Type B pancreatic cell (in vitro differentiated cells): ENCODE measurements around the gene RPSA. TPM values are rescaled to one million over a fixed set of nuclear protein-coding genes. Genes with fewer than 3 reads are reported as not detected.
A peak's percentile ranks its signal among the peaks of the same experiment; 100 is the strongest.

Experiments used
- DNase-seq: peaks from one replicate; pipeline ENCODE4 v3.0.0; 2021; ENCODE audit warnings: mixed read lengths; ENCODE audit not compliant: unreplicated experiment; ENCODE audit errors: extremely low spot score
- H3K27ac Mint-ChIP-seq: 2 replicates; pipeline ENCODE4 v1.8.0; 2021; ENCODE audit warnings: mild to moderate bottlenecking, mixed read lengths
- H3K27me3 Mint-ChIP-seq: 2 replicates; pipeline ENCODE4 v1.8.0; 2021; ENCODE audit warnings: mixed read lengths
- H3K36me3 Mint-ChIP-seq: 2 replicates; pipeline ENCODE4 v1.8.0; 2021; ENCODE audit warnings: mixed read lengths
- H3K4me1 Mint-ChIP-seq: one replicate; pipeline ENCODE4 v1.8.0; 2021; ENCODE audit warnings: mixed read lengths; ENCODE audit not compliant: unreplicated experiment
- H3K4me3 Mint-ChIP-seq: 2 replicates; pipeline ENCODE4 v1.8.0; 2021; ENCODE audit warnings: mild to moderate bottlenecking, mixed read lengths
- H3K9me3 Mint-ChIP-seq: 2 replicates; pipeline ENCODE4 v1.8.0; 2021; ENCODE audit warnings: mixed read lengths
- total RNA-seq: library from RNA; stranded (reverse); gene quantifications from 2 replicates; pipeline ENCODE4 v1.2.1, GENCODE V29; 2021; ENCODE audit warnings: low replicate concordance
- TF ChIP-seq, protein P1 (sequence below): fragments of 200-600 bp; sonication (generic); conservative IDR thresholded peaks from 2 replicates; pipeline ENCODE4 v1.5.0; 2021; ENCODE audit warnings: antibody characterized with exemption, mild to moderate bottlenecking

RPSA gene
- total RNA-seq, 1 donor from 2014 or later, result 1,454 TPM

DNA sequence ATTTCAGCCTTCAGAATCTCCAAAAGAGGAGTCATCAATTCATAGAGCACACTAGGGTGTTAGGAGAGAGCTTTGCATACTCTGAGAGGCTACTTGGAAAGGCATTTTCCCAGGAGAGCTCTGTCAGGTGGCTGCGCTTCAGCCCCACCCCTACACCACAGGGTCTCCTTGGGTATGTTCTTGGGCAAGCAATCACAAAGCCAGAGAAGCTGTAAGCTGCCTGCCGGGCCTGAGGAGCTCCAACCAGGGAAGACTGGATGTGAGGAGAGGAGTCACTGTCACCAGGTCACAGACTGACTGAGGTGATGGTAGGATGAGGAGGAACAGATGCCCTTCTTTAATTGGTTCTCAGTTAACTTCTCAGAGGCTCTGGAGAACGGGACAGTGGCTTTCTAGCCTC lies 9.8 kb upstream of the RPSA start:
- DNase-seq, result no peak
- Mint-ChIP-seq H3K36me3 (peaks cover 28% of the 10 kb centered on the region), H3K27ac (no peak overlapping the region), H3K4me1 (no peaks in the 10 kb centered on the region), H3K4me3 (no peak overlapping the region), H3K27me3 (no peaks in the 10 kb centered on the region), H3K9me3 (no peaks in the 10 kb centered on the region)
- TF ChIP-seq, protein P1, sequence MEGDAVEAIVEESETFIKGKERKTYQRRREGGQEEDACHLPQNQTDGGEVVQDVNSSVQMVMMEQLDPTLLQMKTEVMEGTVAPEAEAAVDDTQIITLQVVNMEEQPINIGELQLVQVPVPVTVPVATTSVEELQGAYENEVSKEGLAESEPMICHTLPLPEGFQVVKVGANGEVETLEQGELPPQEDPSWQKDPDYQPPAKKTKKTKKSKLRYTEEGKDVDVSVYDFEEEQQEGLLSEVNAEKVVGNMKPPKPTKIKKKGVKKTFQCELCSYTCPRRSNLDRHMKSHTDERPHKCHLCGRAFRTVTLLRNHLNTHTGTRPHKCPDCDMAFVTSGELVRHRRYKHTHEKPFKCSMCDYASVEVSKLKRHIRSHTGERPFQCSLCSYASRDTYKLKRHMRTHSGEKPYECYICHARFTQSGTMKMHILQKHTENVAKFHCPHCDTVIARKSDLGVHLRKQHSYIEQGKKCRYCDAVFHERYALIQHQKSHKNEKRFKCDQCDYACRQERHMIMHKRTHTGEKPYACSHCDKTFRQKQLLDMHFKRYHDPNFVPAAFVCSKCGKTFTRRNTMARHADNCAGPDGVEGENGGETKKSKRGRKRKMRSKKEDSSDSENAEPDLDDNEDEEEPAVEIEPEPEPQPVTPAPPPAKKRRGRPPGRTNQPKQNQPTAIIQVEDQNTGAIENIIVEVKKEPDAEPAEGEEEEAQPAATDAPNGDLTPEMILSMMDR, result no peak

DNA sequence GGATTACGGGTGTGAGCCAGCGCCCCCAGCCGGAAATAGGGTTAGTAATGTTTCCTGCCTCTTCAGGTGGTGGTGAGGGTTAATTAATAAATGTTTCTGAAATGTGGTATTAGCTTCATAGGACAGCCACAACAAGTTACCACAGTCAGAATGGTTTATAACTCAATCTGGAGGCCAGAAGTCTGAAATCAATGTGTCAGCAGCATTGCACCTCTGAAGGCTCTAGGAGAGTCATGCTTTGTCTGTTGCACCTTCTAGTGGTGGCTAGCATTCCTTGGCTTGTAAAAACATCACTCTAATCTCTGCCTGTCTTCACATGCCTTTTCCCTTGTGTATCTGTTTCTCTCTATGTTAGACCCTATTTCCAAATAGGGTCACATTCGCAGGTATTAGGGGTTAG lies 7.8 kb upstream of the RPSA start:
- no peak overlapping the region for H3K4me3 Mint-ChIP-seq
- H3K27me3 Mint-ChIP-seq, result no peaks in the 10 kb centered on the region
- H3K27ac Mint-ChIP-seq, result no peak overlapping the region
- no peaks in the 10 kb centered on the region for H3K9me3 Mint-ChIP-seq
- TF ChIP-seq, protein P1, result no peak
- no peak for DNase-seq
- peaks cover 25% of the 10 kb centered on the region for H3K36me3 Mint-ChIP-seq
- no peaks in the 10 kb centered on the region for H3K4me1 Mint-ChIP-seq

DNA sequence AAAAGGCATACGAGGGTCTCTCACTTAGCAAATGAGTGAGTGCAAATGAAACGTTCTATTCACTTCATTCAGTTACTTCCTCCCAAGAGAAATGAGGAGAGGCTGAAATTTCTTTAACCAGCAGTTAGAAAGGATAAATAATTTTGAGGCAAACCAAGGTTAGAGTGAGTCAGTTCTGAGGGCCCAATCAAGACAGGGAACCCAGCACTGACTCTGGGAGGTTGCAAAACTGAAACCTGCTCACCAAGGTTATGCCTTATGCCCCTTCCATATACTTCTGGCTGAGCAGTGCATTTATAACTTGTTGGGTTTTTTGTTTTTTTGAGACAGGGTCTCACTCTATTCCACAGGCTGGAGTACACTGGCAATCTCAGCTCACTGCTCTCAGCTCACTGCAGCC lies 4.5 kb upstream of the RPSA start:
- Mint-ChIP-seq H3K4me3 (no peak overlapping the region), H3K9me3 (no peaks in the 10 kb centered on the region), H3K36me3 (peaks cover 7% of the 10 kb centered on the region), H3K4me1 (peaks cover 8% of the 10 kb centered on the region), H3K27ac (no peak overlapping the region), H3K27me3 (no peaks in the 10 kb centered on the region)
- DNase-seq, result no peak
- TF ChIP-seq, protein P1, result no peak

DNA sequence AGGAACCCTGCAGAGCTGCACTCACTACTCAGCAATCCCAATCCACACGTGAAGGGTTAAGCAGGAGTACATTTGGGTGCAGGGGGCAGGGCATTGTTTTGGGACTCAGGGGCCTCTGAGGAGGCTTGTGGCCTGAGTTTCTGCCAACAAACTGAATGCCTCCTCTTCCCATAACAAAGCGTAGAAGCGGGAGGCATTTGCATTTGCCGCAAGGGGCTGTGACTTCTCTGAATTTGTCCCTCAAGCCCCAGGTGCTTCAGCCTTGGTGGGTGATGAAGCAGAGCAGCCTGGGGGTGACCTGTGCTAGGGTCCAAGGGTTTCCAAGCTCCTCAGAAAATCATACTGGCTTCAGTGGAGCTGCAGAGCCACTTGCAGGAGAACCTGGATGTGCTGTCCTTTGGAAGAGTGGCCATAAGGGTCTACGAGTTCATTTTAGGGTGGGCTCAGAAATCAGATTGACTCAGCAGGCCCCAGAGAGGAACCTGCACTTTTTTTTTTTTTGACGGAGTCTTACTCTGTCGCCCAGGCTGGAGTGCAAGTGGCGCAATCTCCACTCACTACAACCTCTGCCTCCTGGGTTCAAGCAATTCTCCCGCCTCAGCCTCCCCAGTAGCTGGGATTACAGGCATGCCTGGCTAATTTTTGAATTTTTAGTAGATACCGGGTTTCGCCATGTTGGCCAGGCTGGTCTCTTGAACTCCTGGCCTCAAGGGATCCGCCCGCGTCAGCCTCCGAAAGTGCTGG lies 1.4 kb upstream of the RPSA start:
- Mint-ChIP-seq H3K4me1 (peaks cover 18% of the 10 kb centered on the region), H3K27ac (peak overlapping the region; percentile 51), H3K36me3 (peaks cover 17% of the 10 kb centered on the region), H3K27me3 (no peaks in the 10 kb centered on the region), H3K9me3 (no peaks in the 10 kb centered on the region), H3K4me3 (peak overlapping the region; percentile 95)
- TF ChIP-seq, protein P1, result no peak
- no peak for DNase-seq

DNA sequence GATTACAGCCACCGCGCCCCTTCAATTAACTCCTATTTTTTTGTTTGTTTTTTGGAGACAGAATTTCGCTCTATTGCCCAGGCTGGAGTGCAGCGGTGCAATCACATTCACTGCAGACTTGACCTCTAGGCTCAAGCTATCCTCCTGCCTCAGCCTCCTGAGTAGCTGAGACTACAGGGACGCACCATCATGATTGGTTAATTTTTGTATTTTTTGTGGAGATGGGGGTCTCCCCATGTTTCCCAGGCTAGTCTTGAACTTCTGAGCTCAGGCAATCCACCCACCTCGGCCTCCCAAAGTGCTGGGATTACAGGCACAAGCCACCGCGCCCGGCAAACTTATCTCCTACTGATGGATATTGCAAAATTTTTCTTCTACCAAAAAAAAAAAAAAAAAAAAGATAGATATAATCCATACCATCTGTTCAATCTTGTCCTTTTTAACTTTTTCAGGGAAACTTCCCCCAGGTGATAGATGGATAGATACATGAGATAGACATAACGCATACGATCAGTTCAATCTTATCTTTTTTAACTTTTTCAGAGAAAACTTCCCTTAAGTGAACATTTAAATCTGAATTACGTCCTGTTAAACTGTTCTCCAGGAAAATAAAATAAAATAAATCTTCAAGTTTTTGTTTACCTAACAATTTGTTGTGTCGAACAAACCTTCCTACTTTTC lies 693 bp upstream of the RPSA start:
- Mint-ChIP-seq H3K27ac (peak overlapping the region; percentile 97), H3K4me3 (peak overlapping the region; percentile 95), H3K36me3 (peaks cover 22% of the 10 kb centered on the region), H3K9me3 (no peaks in the 10 kb centered on the region), H3K4me1 (peaks cover 18% of the 10 kb centered on the region), H3K27me3 (no peaks in the 10 kb centered on the region)
- DNase-seq, result no peak
- TF ChIP-seq, protein P1, result no peak
